Left lung (tissue), 10 donors: ENCODE measurements around the gene CLASP1. TPM values are rescaled to one million over a fixed set of nuclear protein-coding genes. Genes with fewer than 3 reads are reported as not detected.

ENCODE experiments used
- ATAC-seq: fragments of 200-7000 bp; cut with Tn5 transposase; one replicate; pipeline ENCODE4 v1.9.1; 2020; ENCODE audit warnings: moderate library complexity
- DNase-seq, 4 donors: peaks; one replicate each; pipeline ENCODE4 v3.0.0-alpha.2; 2013 to 2020
- H3K27ac ChIP-seq, 2 donors: fragments of 200-600 bp; sonication (generic) in 1 of 2; one replicate each; pipeline versions ENCODE4 v1.5.0 to v1.8.0; 2020 to 2021
- H3K27me3 ChIP-seq, 2 donors: fragments of 200-600 bp; sonication (generic) in 1 of 2; one replicate each; pipeline versions ENCODE4 v1.5.0 to v1.8.0; 2020 to 2021
- H3K36me3 ChIP-seq, 2 donors: fragments of 200-600 bp; sonication (generic) in 1 of 2; one replicate each; pipeline versions ENCODE4 v1.5.0 to v1.8.0; 2020 to 2021
- H3K4me1 ChIP-seq, 2 donors: fragments of 200-600 bp; one replicate each; pipeline ENCODE4 v1.8.0; 2021
- H3K4me3 ChIP-seq, 2 donors: fragments of 200-600 bp; sonication (generic) in 1 of 2; one replicate each; pipeline versions ENCODE4 v1.5.0 to v1.8.0; 2020 to 2021; ENCODE audit warnings: mild to moderate bottlenecking in 1 of 2
- H3K9me3 ChIP-seq, 2 donors: fragments of 200-600 bp; sonication (generic) in 1 of 2; one replicate each; pipeline versions ENCODE4 v1.5.0 to v1.8.0; 2020 to 2021
- intact Hi-C, 2 donors: fragments of 100-400 bp; cut with DNase I; formaldehyde crosslinking; loops; one replicate each; pipeline versions ENCODE4 v1.11.2 to v1.14.2; 2022
- polyA plus RNA-seq, 6 donors: library from polyadenylated mRNA; unstranded; fragments of 120-200 nt; gene quantifications; one replicate each; pipeline ENCODE4 v1.2.1, GENCODE V29; 2013; ENCODE audit not compliant: insufficient read length in 6 of 6
- total RNA-seq, 2 donors: library from RNA; stranded (reverse); fragmentation: NEBNext Ultra II Directional; extraction: Animal tissue kit (Norgen Biotek cat#: 25700); gene quantifications; one replicate each; pipeline ENCODE4 v1.2.1, GENCODE V29; 2021
- TF ChIP-seq, protein P1 (sequence below), 2 donors: fragments of 200-600 bp; sonication (generic) in 1 of 2; IDR thresholded peaks; one replicate each; pipeline versions ENCODE4 v1.5.0 to v1.8.0; 2021; ENCODE audit warnings: antibody characterized with exemption in 2 of 2
- donor health status: DM: no; HTN: yes; CAD: no.
- donor health status: DM: no; HTN: no; CAD: no.

Gene CLASP1
- total and polyA plus RNA-seq, 8 donors, result 42.9 to 52.1 (median 48.7) TPM

DNA sequence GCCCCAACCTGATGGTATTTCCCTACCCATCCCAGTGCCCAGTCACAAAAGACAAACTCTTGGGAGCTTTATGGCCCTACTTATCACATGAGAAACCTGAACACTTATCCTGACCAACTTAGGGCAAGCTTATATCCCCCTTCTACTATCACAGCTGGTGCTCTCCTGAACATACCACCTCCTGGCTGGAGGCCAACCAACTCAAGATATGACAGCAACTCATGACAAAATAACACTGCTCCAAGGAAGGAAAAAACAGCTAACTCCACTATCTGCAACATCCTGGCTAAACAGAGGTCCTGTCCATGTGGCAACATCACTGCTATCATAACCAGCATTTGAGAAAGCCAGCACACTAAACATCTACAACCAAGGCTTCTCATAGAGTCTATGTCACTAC, 20.9 kb upstream of the CLASP1 start:
- H3K27me3 ChIP-seq, result no peaks in the 10 kb centered on the region
- H3K9me3 ChIP-seq, result peaks cover 0 to 33% of the 10 kb centered on the region in 2 donors
- DNase-seq (no peak), ATAC-seq (no peak)
- H3K36me3 ChIP-seq, result no peaks in the 10 kb centered on the region
- intact Hi-C loops, result no loop called here
- H3K4me1 ChIP-seq, result no peaks in the 10 kb centered on the region
- TF ChIP-seq, protein P1, sequence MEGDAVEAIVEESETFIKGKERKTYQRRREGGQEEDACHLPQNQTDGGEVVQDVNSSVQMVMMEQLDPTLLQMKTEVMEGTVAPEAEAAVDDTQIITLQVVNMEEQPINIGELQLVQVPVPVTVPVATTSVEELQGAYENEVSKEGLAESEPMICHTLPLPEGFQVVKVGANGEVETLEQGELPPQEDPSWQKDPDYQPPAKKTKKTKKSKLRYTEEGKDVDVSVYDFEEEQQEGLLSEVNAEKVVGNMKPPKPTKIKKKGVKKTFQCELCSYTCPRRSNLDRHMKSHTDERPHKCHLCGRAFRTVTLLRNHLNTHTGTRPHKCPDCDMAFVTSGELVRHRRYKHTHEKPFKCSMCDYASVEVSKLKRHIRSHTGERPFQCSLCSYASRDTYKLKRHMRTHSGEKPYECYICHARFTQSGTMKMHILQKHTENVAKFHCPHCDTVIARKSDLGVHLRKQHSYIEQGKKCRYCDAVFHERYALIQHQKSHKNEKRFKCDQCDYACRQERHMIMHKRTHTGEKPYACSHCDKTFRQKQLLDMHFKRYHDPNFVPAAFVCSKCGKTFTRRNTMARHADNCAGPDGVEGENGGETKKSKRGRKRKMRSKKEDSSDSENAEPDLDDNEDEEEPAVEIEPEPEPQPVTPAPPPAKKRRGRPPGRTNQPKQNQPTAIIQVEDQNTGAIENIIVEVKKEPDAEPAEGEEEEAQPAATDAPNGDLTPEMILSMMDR (IDR thresholded peaks at IDR 0.05), result no peak
- no peak overlapping the region for H3K4me3 ChIP-seq
- H3K27ac ChIP-seq, result no peak overlapping the region

DNA sequence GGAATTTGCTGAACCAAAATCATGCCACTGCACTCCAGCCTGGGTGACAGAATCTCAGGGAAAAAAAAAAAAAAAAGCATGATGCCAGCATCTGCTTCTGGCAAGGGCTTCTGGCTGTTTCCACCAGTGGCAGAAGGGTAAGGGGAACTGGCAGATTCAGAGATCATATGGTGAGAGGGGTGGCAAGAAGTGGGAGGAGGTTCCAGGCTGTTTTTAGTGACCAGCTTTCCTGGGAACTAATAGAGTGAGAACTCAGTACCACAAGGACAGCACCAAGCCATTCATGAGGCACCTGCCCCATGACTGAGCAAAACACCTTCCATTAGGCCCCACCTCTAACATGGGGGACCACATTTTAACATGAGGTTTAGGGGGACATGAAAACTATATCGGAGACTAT, 18.4 kb upstream of the CLASP1 start:
- H3K36me3 ChIP-seq, result no peaks in the 10 kb centered on the region
- intact Hi-C loops, result no loop called here
- H3K27ac ChIP-seq, result no peak overlapping the region
- H3K4me3 ChIP-seq, result no peak overlapping the region
- DNase-seq (no peak), ATAC-seq (no peak)
- H3K4me1 ChIP-seq, result no peaks in the 10 kb centered on the region
- H3K27me3 ChIP-seq, result no peaks in the 10 kb centered on the region
- H3K9me3 ChIP-seq, result peaks cover 0 to 16% of the 10 kb centered on the region in 2 donors
- TF ChIP-seq, protein P1 (IDR thresholded peaks at IDR 0.05), result no peak

DNA sequence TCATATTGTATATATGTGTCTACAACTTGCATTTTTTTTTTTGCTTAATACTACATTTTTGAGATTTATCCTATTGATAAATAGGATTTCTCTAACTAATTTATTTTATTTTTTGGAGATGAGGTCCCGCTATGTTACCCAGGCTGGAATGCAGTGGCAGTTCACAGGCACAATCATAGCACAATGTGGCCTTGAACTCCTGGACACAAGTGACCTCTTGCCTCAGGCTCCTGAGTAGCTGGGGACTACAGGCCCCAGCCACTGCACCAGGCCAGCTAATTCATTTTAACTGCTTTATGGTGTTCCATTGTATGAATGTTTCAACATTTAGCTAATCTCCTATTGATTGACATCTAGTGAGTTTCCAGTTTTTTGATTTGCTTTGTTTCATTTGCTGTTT, 16.8 kb upstream of the CLASP1 start:
- no peaks in the 10 kb centered on the region for H3K4me1 ChIP-seq
- no peak overlapping the region for H3K27ac ChIP-seq
- H3K27me3 ChIP-seq, result no peaks in the 10 kb centered on the region
- ATAC-seq, result no peak
- no peak for DNase-seq
- H3K36me3 ChIP-seq, result no peaks in the 10 kb centered on the region
- intact Hi-C loops, result no loop called here
- TF ChIP-seq, protein P1 (IDR thresholded peaks at IDR 0.05), result no peak
- H3K9me3 ChIP-seq, result peaks cover 0 to 2% of the 10 kb centered on the region in 2 donors
- H3K4me3 ChIP-seq, result no peak overlapping the region

DNA sequence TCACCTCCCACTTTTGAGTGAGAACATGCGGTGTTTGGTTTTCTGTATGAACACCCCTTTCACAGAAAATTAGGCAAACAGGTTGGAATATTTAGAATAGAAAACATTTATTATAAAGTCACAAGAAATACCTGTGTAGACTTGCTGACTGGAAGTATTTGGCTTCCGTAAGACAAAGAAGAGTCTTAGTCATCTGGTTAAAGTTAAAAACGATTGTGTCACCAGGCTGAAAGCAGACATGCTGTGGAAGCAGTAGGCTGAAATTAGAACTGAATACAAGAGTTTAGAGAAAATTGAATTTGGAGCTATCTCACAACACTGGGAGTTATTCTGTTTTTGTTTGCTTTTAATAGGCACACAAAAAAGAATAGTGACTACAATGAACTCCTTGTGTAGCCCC, 16.2 kb upstream of the CLASP1 start:
- DNase-seq, result no peak
- intact Hi-C loops, result no loop called here
- Histone ChIP-seq H3K4me1 (no peaks in the 10 kb centered on the region), H3K9me3 (no peaks in the 10 kb centered on the region), H3K27ac (no peak overlapping the region), H3K27me3 (no peaks in the 10 kb centered on the region), H3K4me3 (no peak overlapping the region), H3K36me3 (no peaks in the 10 kb centered on the region)
- TF ChIP-seq, protein P1 (IDR thresholded peaks at IDR 0.05), result no peak
- no peak for ATAC-seq

DNA sequence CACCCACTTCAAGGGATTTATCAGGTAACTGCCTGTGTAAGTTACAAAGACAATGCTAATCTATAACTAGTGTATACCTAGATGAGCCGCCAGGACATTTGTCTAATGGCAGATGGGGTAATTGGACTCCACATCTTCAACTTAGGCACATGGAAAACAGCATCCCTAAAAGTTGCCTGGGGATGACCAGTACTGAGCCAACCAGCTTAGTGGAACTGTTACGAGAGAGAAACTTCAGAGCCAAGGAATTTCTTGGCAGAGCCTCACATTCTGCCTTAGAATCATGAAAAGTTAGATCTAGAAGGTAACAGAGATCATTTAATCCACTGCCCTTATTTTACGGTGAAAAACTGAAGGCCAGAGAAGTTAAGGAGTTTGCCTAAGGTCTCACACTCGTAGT, 15.5 kb upstream of the CLASP1 start:
- no peak overlapping the region for H3K4me3 ChIP-seq
- no peaks in the 10 kb centered on the region for H3K27me3 ChIP-seq
- ATAC-seq (no peak), DNase-seq (no peak)
- H3K4me1 ChIP-seq, result no peaks in the 10 kb centered on the region
- no peaks in the 10 kb centered on the region for H3K9me3 ChIP-seq
- no peak overlapping the region for H3K27ac ChIP-seq
- no peaks in the 10 kb centered on the region for H3K36me3 ChIP-seq
- TF ChIP-seq, protein P1 (IDR thresholded peaks at IDR 0.05), result no peak
- intact Hi-C loops, result no loop called here
